Neural cell (in vitro differentiated cells): Measurements from ENCODE around the gene OR13J1. TPM values are rescaled to one million over a fixed set of nuclear protein-coding genes. Genes with fewer than 3 reads are reported as not detected.

Experiments used
- H2AFZ ChIP-seq: fragments of 200-600, 300-800 bp; sonication (generic), shearing (Covaris generic); 2 replicates; pipeline ENCODE4 v1.6.0; 2014; ENCODE audit warnings: low read depth, mild to moderate bottlenecking, antibody characterized with exemption, low read length, moderate library complexity
- H3F3A ChIP-seq: fragments of 200-600 bp; shearing (Covaris generic); 2 replicates; pipeline ENCODE4 v1.6.1; 2016; ENCODE audit warnings: mild to moderate bottlenecking, moderate library complexity, mixed read lengths, antibody characterized with exemption, low read length; ENCODE audit not compliant: insufficient read depth, poor library complexity, severe bottlenecking
- H3K27ac ChIP-seq: fragments of 200-600, 300-800 bp; sonication (generic), shearing (Covaris generic); 2 replicates; pipeline ENCODE4 v1.5.1; 2014; ENCODE audit warnings: mild to moderate bottlenecking, low read length, moderate library complexity
- H3K27me3 ChIP-seq: fragments of 300-800, 200-600 bp; sonication (generic), shearing (Covaris generic); 2 replicates; pipeline ENCODE4 v1.6.0; 2014; ENCODE audit warnings: mild to moderate bottlenecking, low read depth, low read length, moderate library complexity; ENCODE audit not compliant: insufficient read depth
- H3K36me3 ChIP-seq: fragments of 300-800, 200-600 bp; sonication (generic), shearing (Covaris generic); 2 replicates; pipeline ENCODE4 v1.5.1; 2014; ENCODE audit warnings: mild to moderate bottlenecking, antibody characterized with exemption, low read length, moderate library complexity; ENCODE audit not compliant: insufficient read depth
- H3K4me2 ChIP-seq: fragments of 300-800, 200-600 bp; sonication (generic), shearing (Covaris generic); 2 replicates; pipeline ENCODE4 v1.6.0; 2014; ENCODE audit warnings: mild to moderate bottlenecking, low read length
- H3K4me3 ChIP-seq: fragments of 300-800, 200-600 bp; sonication (generic), shearing (Covaris generic); 2 replicates; pipeline ENCODE4 v1.5.1; 2014; ENCODE audit warnings: mild to moderate bottlenecking, low read length, moderate library complexity
- H3K79me2 ChIP-seq: fragments of 200-600 bp; shearing (Covaris generic); replicated peaks from 2 replicates; pipeline ENCODE4 v1.6.0; 2014; ENCODE audit warnings: mild to moderate bottlenecking, low read length, moderate library complexity; ENCODE audit not compliant: insufficient read depth
- H3K9ac ChIP-seq: fragments of 300-800, 200-600 bp; sonication (generic), shearing (Covaris generic); 2 replicates; pipeline ENCODE4 v1.6.1; 2016; ENCODE audit warnings: mild to moderate bottlenecking, low read length, mixed read lengths
- H3K9me2 ChIP-seq: fragments of 200-600 bp; shearing (Covaris generic); 2 replicates; pipeline ENCODE4 v1.6.1; 2016; ENCODE audit warnings: mild to moderate bottlenecking, low read length, mixed read lengths; ENCODE audit not compliant: insufficient read depth
- H3K9me3 ChIP-seq: fragments of 200-600, 300-800 bp; sonication (generic), shearing (Covaris generic); 2 replicates; pipeline ENCODE4 v1.6.1; 2016; ENCODE audit warnings: mild to moderate bottlenecking, mixed run types, low read length, moderate library complexity, mixed read lengths
- H4K20me1 ChIP-seq: fragments of 200-600 bp; shearing (Covaris generic); 2 replicates; pipeline ENCODE4 v1.6.1; 2016; ENCODE audit warnings: mild to moderate bottlenecking, mixed run types; ENCODE audit not compliant: insufficient read depth
- CTCF ChIP-seq: fragments of 450-650 bp; IDR thresholded peaks from 2 replicates; pipeline ENCODE4 v1.5.1; 2014; ENCODE audit warnings: antibody characterized with exemption, mild to moderate bottlenecking, moderate library complexity; ENCODE audit not compliant: poor library complexity, severe bottlenecking
- EP300 ChIP-seq: fragments of 450-650 bp; conservative IDR thresholded peaks from 2 replicates; pipeline ENCODE4 v1.6.1; 2014; ENCODE audit warnings: antibody characterized with exemption, mild to moderate bottlenecking, moderate library complexity; ENCODE audit not compliant: poor library complexity, severe bottlenecking
- EZH2 ChIP-seq: fragments of 200-600, 300-800 bp; shearing (Covaris generic), sonication (generic); IDR thresholded peaks from 2 replicates; pipeline ENCODE4 v1.6.1; 2014; ENCODE audit warnings: antibody characterized with exemption, low read length, borderline replicate concordance, mild to moderate bottlenecking; ENCODE audit not compliant: insufficient read depth, poor library complexity, severe bottlenecking
- MXI1 ChIP-seq: fragments of 450-650 bp; conservative IDR thresholded peaks from 2 replicates; pipeline ENCODE4 v1.6.1; 2014; ENCODE audit warnings: antibody characterized with exemption, mild to moderate bottlenecking; ENCODE audit not compliant: poor library complexity, severe bottlenecking
- POLR2AphosphoS5 ChIP-seq: IDR thresholded peaks from 2 replicates; pipeline ENCODE4 v1.6.1; 2012
- RAD21 ChIP-seq: fragments of 450-650 bp; conservative IDR thresholded peaks from 2 replicates; pipeline ENCODE4 v1.6.1; 2014; ENCODE audit warnings: antibody characterized with exemption, mild to moderate bottlenecking, moderate library complexity
- REST ChIP-seq: IDR thresholded peaks from 2 replicates; pipeline ENCODE4 v1.6.1; 2012; ENCODE audit warnings: borderline replicate concordance
- SMC3 ChIP-seq: fragments of 450-650 bp; conservative IDR thresholded peaks from 2 replicates; pipeline ENCODE4 v1.6.1; 2014; ENCODE audit warnings: antibody characterized with exemption, mild to moderate bottlenecking, moderate library complexity; ENCODE audit not compliant: poor library complexity
- TAF1 ChIP-seq: IDR thresholded peaks from 2 replicates; pipeline ENCODE4 v1.6.1; 2012; ENCODE audit warnings: low read depth
- polyA plus RNA-seq: library from polyadenylated mRNA; depleted of rRNA; stranded (reverse); fragments of >200 nt; gene quantifications from 2 replicates; pipeline ENCODE4 v1.2.3, GENCODE V29; 2014

OR13J1 gene
- polyA plus RNA-seq, 1 donor from 2014 or later = not detected

GRCh38 chr9:35867538-35867937 is 2.7 kb downstream of the OR13J1 start:
- TF ChIP-seq MXI1 = no peak
- no peak for TF ChIP-seq CTCF
- TF ChIP-seq POLR2AphosphoS5 = no peak
- no peak for TF ChIP-seq RAD21

GRCh38 chr9:35864695-35865255 is 5.4 kb downstream of the OR13J1 start:
- TF ChIP-seq MXI1 (no peak), TAF1 (no peak), CTCF (no peak), RAD21 (no peak), SMC3 (no peak), EZH2 (no peak), EP300 (no peak), REST (no peak), POLR2AphosphoS5 (no peak)
- Histone ChIP-seq H3K36me3 (no peaks in the 10 kb centered on the region), H3K9ac (no peak overlapping the region), H3K4me3 (no peak overlapping the region), H4K20me1 (no peaks in the 10 kb centered on the region), H3K9me2 (no peaks in the 10 kb centered on the region), H3K79me2 (no peaks in the 10 kb centered on the region), H3K27ac (no peak overlapping the region), H3K27me3 (no peaks in the 10 kb centered on the region), H2AFZ (no peak overlapping the region), H3K4me2 (no peak overlapping the region), H3K9me3 (no peaks in the 10 kb centered on the region), H3F3A (no peaks in the 10 kb centered on the region)

More at GRCh38 chr9:35867538-35867937, 2.7 kb downstream of the OR13J1 start:
- no peak overlapping the region for H3K9ac ChIP-seq
- H4K20me1 ChIP-seq = no peaks in the 10 kb centered on the region
- no peaks in the 10 kb centered on the region for H3K79me2 ChIP-seq
- H2AFZ ChIP-seq = no peak overlapping the region
- no peaks in the 10 kb centered on the region for H3K9me2 ChIP-seq
- H3K9me3 ChIP-seq = no peaks in the 10 kb centered on the region
- no peaks in the 10 kb centered on the region for H3F3A ChIP-seq
- no peaks in the 10 kb centered on the region for H3K27me3 ChIP-seq
- no peak overlapping the region for H3K27ac ChIP-seq
- H3K4me3 ChIP-seq = no peak overlapping the region
- no peak overlapping the region for H3K4me2 ChIP-seq
- no peaks in the 10 kb centered on the region for H3K36me3 ChIP-seq
